Subcutaneous adipose tissue (tissue), 4 donors: ENCODE measurements around the gene SRD5A1. TPM values are rescaled to one million over a fixed set of nuclear protein-coding genes. Genes with fewer than 3 reads are reported as not detected.

Experiments used
- CTCF ChIP-seq: fragments of 450-650 bp; IDR thresholded peaks from one replicate; pipeline ENCODE4 v1.5.1; 2016; ENCODE audit warnings: low read depth, mild to moderate bottlenecking, control low read depth, antibody characterized with exemption, moderate library complexity
- total RNA-seq, 4 donors: library from RNA; depleted of rRNA; stranded (reverse); fragments of >200 nt; gene quantifications; one replicate each; pipeline ENCODE4 v1.1.0, GENCODE V29; 2016

Gene SRD5A1
- total RNA-seq, 4 donors from 2014 or later: 1.8 to 4.9 (median 3.5) TPM

- TF ChIP-seq CTCF: no peak
Observed at GRCh38 chr5:6705959-6706358, 72.7 kb downstream of the SRD5A1 start.

GRCh38 chr5:6707852-6708251, 74.6 kb downstream of the SRD5A1 start:
- no peak for TF ChIP-seq CTCF

- no peak for TF ChIP-seq CTCF
Observed at GRCh38 chr5:6708814-6709213, 75.6 kb downstream of the SRD5A1 start.

GRCh38 chr5:6710070-6710469, 76.8 kb downstream of the SRD5A1 start:
- no peak for TF ChIP-seq CTCF

- no peak for TF ChIP-seq CTCF
Observed at GRCh38 chr5:6710551-6711318, 77.5 kb downstream of the SRD5A1 start.

- TF ChIP-seq CTCF: no peak
Observed at GRCh38 chr5:6711409-6712141, 78.3 kb downstream of the SRD5A1 start.

GRCh38 chr5:6712142-6712576, 78.9 kb downstream of the SRD5A1 start:
- TF ChIP-seq CTCF: no peak
